SHP77 treated with DMSO at 0.1 percent for 48 hours (cell line): ENCODE measurements around the gene MVB12B.
"Not testable (repeated sequence)": the region's sequence is repeated elsewhere in the genome, so short reads cannot be mapped to it uniquely, and the experiment has no call there.

Experiments
- DNase-seq: peaks from one replicate; lab custom pipeline; 2025; lab: John Stamatoyannopoulos, UW

MVB12B gene

DNA sequence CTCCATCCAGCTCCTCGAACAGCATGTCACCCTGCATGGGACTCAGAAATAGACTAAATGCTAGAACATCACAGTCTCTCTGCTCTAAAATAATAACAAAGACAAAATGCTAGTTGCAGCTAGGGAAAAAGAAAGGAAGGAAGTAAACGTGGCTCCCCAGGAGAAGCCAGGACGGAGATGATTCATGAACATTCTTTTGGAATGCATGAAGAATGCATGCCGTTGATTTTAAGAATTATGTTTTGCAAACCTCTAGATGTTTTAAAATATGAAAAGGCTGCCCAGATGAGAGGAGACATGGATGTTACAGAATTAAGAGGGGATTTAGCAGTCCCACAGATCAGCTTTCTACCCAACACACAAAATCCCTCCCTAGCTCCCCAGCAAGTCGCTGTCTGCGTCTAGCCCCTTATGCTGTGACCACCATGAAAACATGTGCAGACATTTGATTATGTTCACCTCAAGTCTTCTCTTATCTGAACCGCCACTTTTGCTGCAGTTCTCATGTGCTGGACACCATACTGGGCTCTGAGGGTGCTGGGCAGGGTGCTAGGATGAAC, 147.7 kb downstream of the MVB12B start:
- no peak for DNase-seq

DNA sequence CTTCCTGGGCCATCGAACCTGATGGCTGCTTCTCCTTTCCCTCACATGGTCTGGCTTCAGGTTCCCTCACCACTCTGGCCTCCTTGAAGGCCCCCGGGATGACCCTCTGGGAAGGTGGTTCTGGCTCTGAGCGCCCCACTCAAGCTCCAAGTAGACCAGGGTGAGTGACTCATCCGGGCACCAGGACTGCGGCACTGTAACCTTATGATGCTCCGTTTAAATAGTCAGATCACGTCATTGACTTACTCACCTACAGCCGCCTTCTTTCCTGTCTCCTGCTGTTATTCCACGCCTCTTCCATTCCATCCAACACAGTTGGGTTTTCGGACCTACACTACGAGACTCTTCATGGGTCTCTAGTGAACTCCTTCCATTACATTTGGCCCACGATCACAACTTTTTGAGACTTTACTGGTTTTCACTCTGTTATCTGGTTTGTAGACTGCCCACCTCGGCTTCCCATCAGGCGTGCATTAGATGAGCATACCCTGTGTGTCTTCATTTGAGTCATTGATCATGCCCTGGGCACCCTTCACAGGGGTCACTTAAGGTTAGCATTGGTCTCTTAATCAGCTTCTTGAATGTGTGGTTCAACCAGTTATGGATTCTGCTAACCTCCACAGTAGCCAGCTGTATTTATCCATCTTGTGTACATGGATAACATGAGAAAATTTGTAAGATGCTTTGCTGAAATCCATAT, 148.3 kb downstream of the MVB12B start:
- no peak for DNase-seq

DNA sequence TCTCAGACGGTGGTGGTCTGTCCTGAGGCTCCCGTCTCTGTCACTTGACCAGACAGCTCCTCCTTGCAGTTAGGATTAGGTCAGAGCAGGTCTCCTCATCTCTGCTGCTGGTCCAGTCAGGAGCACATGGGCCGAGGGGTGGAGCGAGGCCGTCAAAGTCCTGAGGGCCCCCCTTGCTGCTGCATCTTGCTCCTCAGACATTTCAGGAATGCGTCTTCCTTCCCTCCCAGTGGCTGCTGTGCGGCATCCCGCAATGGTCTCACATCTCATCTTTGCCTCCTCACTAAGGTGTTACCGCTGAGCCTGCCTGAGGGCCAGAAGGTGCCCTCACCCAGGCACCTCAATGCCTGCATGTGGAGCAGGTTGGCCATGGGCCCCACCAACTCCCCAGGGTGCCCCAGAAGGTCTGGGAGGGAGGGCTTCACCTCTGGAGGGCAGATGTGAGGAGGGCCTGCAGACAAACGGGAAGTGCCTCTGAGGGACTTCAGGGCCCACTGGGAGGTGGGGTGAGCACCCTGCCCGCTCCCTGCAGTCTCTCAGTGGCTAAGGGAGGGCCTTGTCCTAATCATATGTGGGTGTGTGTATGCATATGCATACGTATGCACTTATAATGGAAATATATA, 149.4 kb downstream of the MVB12B start:
- no peak for DNase-seq

DNA sequence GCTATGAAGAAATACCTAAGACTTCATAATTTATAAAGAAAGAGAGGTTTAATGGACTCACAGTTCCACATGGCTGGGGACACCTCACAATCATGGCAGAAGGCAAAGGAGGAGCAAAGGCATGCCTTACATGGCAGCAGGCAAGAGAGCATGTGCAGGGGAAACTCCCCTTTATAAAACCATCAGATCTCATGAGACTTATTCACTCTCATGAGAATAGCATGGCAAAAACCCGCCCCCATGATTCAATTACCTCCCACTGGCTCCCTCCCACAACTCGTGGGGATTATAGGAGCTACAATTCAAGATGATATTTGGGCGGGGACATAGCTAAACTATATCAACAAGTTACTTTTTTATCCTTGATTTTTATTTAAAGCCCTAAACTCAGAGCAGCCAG, 150.8 kb downstream of the MVB12B start:
- not testable (repeated sequence) for DNase-seq

DNA sequence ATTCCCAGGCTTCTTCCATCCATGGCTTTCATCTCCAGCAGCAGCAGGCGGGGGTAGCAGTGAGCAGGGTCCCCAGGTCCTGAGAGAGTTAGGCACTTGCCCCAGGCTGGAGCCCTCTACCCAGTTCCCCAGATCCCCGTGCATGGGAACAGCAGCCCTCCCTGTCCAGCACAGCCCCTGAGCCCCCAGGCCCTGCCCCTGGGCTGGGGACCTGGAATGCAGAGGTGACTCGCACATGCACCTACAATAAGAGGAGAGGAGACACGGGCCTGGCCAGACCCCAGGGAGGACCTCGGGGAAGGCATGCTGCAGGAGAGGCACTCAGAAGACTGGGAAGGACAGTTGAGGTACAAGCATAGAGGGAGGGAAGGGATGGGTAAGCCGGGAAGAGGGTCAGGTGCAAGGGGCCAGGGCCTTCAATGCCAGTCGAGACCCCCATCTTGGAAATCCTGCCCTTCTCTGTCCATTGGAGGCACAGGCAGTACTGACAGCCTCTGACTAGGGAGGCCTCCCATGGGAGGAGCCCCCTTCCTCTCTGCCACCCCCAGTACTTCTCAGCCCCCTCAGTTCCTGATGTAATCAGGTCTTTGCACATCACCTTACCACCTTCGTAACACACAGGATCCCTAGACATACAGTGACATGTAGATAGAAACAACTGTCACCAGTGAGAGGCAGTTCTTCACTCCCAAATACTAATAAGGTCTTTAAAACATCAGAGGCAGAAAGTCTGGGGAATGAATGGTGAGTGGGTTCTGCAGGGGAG, 151.8 kb downstream of the MVB12B start:
- no peak for DNase-seq

DNA sequence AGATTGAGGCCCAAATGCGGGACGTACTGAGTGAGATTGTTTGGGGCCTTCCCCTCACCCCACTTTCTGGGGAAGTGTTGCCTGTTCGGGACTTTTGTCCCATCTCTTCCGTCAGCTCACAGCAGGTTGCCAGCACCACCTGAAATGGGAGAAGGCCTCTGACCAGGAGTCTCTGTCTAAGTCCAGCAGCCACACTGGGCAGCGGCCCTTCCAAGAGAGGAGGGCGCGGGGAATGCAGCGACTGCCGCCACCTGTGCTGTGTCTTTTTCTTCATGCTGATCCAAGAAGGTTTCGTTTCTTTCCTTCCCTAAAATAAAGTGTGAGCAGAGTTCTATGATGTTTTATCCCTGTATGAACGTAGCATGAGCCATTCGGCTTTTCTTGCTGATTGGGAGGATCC, 152.9 kb downstream of the MVB12B start:
- DNase-seq, result no peak

DNA sequence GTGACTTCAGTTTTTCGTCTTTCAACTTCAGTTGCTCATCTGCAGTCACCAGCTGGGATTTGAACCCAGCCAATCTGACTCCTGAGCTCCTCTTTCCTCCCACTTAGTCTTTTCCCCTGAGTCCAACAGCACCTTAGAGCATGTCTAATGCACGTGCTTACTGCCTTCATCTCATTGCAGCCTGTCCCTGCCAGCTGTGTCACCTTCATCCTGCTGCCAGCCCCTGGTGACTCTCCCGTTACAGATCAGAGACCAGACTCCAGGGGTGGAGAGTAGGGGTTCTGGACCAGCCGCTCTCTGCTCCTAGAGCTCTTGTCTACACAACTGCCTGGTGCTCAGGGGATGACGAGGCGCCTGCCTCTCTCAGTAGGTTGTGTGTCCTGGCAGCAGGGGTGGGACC, 154.2 kb downstream of the MVB12B start:
- DNase-seq, result no peak

DNA sequence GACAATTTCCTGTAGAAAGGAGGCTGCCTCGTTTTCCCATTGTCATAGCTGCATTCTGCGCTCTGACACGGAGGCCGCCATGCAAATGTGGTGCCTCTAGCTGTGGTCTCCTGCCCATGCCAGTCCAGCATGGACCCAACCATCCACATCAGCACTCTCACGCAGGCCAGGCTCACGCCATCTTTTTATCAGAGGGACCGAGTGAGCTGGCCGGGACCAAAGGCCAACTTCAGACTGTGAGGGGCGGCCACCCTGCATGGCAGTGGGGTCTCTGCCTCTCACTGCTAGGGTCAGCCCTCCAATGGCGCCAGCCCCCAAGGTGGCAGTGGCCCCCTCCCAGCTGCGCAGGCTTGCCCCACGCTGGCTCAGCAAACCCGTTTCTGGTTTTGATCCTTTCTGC, 155.2 kb downstream of the MVB12B start:
- no peak for DNase-seq

DNA sequence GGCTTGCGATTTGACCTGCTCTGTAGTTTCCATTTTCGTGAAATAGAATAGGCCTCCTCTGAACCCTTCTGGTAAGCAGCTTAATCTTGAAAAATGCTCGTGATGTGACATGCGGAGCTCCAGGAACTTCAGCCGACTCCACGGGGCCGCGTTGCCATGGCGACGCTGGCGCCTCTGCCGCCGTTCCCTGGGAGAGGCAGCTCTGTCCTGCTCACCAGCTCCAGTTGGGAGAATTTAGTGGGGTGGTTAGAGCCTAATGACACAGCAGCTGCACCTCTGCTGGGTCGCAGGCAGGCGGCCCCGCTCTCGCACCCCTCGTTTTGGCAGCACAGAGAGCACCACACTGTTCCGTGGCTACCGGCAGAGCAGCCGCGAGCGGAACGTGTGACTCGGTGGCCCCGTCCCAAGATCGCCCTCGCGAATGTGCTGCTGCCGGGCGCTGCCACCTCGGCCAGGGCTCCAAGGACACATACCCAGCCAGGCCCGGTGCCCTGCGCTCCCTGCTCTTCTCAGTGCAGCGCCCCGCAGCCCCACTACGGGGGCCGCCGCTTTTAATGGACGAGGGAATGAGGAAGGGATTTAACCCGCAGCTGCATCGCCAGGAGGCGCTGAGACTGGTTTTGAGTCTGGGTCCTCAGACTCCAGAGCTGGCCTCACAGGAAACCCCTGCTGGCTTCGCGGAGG, 155.9 kb downstream of the MVB12B start:
- DNase-seq, result no peak

DNA sequence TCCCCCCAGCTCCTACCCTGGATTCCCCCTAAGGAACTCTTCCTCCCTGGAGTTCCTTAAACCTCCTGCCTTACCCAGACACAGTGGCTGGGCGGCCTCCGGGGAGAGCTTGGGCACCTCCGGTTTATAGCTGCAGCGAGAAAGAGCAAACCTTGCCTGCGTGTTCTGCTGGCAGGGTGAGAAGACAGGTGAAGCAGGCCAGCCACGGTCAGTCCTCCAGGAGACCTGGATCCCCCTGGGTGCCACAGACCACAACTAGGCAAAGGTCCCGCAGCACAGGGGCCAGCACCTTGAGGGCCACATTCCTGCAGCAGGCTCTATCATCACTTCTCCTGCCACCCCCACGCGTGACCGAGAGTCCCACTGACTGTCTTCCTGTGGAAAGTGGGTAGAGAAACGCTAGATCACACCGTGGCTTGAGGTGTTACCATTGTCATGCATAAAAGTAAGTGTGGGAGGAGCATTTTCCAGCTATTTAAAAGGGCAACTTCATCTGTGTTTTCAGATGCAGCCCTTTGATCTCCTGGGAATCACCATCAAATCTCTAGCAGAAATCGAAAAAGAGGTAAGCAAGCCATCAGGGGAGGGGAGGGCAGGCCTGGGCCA, 156.9 kb downstream of the MVB12B start:
- DNase-seq, result no peak

DNA sequence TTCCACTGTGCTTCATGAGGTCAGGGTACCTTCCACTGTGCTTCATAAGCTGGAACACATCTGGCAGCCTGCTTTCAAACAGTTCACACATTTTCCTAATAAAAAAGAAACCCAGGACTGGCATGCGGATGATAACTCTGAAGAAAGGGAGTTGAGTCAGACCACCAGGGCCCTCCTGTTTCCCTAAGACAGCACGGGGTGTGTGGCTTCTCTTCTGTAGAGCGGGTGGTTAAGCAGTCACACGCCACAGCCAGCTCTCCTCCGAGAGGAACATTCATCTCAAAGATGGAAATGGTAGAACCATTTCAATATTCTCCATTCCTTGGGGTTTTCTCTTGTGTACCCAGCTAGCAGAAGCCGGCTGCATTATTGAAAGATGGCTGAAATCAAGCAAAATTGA, 159.0 kb downstream of the MVB12B start:
- no peak for DNase-seq

DNA sequence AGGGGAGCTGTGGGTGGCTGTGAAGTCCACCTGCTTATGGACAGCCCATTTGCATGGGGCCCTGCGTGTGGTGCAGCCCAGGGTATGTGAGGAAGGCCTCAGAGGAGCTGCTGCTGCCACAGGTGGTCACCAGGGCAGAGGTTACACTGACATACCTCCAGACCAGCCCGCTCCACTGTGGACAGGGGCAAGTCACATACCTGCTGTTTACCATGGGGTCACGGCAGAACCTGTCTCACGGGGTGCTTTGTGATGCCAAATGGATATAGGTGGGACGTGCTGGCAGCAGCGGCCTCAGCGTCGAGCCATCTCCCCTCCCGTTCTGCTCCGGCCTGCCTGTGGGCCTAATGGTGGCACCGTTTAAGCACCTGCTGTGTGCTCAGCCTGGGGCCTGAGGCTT, 159.6 kb downstream of the MVB12B start:
- no peak for DNase-seq

DNA sequence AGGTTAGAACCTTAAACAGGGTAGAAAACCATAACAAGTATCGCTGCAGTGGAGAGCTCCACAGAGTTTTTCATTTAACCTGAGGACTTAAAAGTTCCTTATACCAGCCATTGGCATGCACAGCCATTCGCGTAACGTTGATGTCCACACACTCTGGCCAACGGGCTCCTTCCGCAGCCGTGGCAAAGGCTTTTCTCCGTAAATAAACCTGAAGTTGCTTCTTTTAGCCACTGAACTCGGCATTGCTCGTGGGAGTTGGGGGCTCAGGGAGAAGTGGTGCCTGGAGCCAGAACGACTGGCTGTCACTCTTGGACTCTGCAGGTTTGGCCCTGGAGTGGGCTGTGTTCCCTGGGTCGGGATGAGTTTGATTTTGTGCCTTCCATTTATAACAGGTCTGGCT, 161.2 kb downstream of the MVB12B start:
- no peak for DNase-seq

DNA sequence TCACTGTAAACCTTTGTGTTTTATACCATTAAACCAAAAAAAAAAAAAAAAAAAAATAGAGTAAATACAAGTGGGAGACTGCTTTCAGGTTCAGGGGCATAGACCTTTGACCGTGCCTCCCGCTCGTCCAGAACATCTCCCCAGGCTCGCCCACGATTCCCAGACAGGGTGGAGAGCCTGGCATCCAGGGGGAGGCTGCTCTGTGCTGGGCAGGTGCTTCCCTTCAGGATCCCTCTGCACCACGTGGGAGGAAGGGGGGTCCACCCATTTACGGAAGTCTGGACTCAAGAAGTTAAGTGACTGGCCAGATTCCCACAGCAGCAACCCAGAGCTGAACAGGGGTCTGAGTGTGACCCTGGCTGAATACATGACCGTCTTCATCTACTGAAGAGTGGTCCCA, 161.7 kb downstream of the MVB12B start:
- DNase-seq, result no peak

DNA sequence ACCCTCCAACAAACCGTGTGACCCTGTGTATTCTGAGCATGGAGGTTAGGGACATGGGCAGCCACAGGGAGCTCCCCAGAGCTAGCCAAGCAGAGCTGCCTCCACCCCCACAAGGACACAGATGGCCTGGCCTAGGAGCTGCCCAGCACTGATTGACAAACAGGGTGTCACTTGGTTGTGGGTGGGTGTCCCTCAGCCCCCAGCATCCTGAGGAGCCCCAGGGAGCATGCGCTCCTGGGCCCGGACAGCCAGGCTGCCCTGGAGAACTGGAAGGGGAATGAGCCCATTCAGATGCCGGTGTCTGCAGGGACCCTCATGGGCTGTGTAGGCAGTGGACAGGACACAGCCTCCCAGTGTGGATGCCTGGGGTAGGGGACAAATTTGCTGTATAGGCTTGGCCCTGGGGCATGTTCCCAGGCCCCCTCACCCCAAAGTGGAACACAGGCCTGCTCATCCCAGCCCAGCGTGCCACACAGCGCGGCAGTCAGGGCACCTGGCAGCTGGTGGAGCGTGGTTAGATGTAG, 162.3 kb downstream of the MVB12B start:
- DNase-seq, result no peak

DNA sequence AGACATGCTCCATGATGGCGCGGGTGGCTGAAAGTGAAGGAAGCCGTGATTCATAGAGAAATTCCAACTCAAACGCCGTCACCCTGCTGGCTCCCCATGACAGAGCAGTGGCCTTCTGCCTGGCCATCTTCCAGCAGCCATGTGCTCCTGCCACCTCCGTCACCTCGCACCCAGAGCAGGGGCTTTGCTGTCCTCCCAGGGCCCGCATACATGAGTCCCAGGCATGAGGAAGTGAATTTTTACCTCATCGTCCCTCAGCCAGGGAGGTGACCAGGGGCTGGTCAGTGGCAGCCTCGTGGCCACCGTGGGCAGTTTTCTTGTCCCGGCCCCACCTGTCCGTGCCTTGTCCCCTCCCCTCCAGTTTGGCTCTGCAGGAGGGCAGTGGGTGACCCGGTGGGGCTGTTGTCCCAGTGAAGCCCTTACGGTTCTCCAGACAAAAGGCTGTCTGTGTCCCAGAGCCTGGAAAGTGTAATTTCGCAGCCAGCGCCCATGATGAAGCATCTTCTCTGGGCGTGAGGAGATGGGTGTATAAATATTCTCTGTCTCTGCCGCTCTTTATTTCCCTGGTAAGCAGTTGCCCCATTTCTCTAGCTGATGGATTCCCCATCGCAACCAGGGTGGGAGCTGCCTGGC, 163.1 kb downstream of the MVB12B start:
- no peak for DNase-seq

DNA sequence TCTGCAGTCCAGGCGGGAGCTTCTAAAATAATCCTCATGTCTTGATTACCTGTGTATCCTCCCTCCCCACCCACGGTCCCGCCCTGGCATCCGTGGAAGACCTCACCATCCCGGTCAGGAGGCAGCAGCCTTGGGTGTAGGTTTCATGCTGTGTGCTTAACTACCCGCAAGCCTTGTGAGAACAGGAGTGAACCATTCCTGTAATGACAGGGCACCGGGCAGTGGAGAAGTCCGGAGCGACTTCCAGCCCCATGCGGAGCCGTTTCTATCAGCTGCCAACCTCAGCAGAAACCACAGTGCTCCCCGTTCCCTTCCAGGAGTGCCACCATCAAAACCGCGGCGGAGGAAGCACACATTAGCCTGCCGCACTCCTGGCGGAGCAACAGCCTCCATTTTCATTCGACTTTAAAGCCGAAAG, 163.6 kb downstream of the MVB12B start:
- DNase-seq, result no peak

DNA sequence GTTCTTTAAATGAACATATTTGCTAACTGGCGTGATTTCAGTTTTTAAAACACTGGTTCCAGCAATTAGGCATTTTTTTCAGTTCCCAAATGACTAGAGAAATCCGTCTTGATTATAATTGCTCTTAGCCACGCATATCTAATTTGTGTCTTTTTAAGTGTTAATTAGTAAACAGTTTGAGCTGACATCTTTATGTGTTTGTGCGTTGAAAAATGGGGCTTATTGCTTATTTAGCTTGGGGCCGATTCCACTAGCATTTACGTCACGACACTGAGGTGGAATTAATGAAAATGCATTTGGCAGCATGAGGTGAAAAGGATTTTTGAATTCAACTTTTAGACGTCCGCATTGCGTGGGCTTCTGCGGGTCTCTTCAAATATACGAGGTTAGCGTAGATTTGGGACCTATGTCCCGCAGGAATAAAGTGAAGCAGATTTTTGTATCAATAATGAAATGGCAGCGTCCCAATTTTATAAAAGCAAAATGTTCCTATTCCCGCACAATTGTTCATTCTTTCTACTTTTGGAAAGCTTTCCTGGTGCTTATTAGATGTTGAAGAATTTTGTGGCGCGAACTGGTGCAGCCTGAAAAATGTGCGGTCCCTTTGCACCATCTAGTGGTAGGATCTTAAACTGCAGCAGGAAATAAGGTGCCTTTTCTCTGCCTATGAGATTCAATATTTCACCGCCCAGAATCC, 164.4 kb downstream of the MVB12B start:
- peak; percentile 40 for DNase-seq

DNA sequence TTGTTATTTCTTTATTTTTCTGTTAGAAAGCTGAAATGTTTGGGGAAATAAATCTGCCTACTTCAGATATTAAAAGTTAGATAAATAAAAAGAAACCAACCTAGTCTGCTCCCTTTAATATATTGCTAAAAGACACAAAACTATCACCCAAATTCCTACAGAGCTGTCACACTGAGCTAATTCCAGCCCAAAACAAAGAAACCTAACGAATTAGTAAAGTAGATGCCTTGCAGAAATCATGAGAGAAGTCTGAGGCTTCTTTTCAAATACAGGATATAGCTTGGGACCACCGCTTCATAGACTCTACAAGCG, 164.9 kb downstream of the MVB12B start:
- DNase-seq, result no peak

DNA sequence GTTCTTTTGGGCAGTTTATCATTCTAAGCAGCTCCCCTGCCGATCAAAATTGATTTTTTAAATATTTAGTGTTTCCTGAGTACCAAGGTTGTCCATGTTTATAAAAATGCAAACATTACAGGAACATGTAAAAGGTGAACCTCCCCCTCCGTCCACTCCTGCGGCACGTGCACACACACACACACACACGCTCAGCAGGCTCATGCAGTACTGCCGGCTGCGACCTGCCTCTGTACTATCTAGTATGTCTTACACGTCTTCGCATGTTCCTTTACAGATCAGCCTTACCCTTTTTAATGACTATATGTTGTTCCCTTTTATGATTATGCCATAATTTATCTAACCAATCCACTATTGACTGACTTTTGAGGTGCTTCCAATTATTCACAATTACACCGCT, 165.3 kb downstream of the MVB12B start:
- DNase-seq, result no peak

DNA sequence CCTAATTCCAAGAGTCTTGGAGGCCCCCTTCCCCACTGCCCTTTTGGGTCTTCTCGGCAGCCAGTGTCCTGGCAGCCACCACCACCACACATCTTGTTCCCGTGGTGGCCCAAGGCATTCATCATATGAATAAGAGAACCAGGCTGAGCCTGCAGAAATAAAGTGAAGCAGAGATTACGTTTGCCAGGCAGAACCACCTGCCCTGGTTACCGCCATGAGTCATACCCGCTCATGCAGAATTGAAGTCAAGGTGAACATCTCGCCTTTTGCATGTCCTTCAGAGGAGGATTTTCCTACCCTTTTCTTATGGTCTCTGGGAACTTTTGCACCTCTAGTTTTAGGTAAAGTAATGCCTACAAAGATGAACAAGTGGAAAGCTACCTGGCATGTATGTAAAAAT, 167.6 kb downstream of the MVB12B start:
- no peak for DNase-seq
